HUES64 (cell line): ENCODE results near the gene CUTA.
"Not testable (repeated sequence)": the region's sequence is repeated elsewhere in the genome, so short reads cannot be mapped to it uniquely, and the experiment has no call there.

Source experiments
- H3K27ac ChIP-seq: 2 replicates; pipeline ENCODE4 v1.7.0; 2013; ENCODE audit warnings: low read depth, low read length, inconsistent platforms
- H3K27me3 ChIP-seq: 2 replicates; pipeline ENCODE4 v1.6.1; 2013; ENCODE audit warnings: mild to moderate bottlenecking, low read length; ENCODE audit not compliant: insufficient read depth
- H3K36me3 ChIP-seq: 2 replicates; pipeline ENCODE4 v1.6.1; 2013; ENCODE audit warnings: mild to moderate bottlenecking, low read length; ENCODE audit not compliant: insufficient read depth
- H3K4me1 ChIP-seq: 2 replicates; pipeline ENCODE4 v1.6.1; 2013; ENCODE audit warnings: mild to moderate bottlenecking, low read length, moderate library complexity; ENCODE audit not compliant: insufficient read depth
- H3K4me3 ChIP-seq: 2 replicates; pipeline ENCODE4 v1.5.1; 2013; ENCODE audit warnings: mild to moderate bottlenecking, low read length, moderate library complexity
- H3K9ac ChIP-seq: 2 replicates; pipeline ENCODE4 v1.6.1; 2013; ENCODE audit warnings: mild to moderate bottlenecking, low read depth, low read length
- H3K9me3 ChIP-seq: 2 replicates; pipeline ENCODE4 v1.6.1; 2013; ENCODE audit warnings: low read depth, low read length; ENCODE audit not compliant: insufficient read depth
- WGBS: fragments of 150-250, 120-280 bp; methylation state at CpG from one replicate; pipeline ENCODE4 v1.1.7; 2013; ENCODE audit warnings: missing lambda C conversion rate; 5-methylcytosine and 5-hydroxymethylcytosine counted together

CUTA gene

GRCh38 chr6:33373960-33374910, 43.7 kb downstream of the CUTA start:
- Histone ChIP-seq H3K27ac (no peak overlapping the region), H3K36me3 (no peaks in the 10 kb centered on the region), H3K4me1 (peaks cover 10% of the 10 kb centered on the region), H3K27me3 (no peaks in the 10 kb centered on the region), H3K9me3 (no peaks in the 10 kb centered on the region), H3K4me3 (no peak overlapping the region), H3K9ac (no peak overlapping the region)
- WGBS: 91% methylated on average over 8 of the region's 8 CpGs

DNA sequence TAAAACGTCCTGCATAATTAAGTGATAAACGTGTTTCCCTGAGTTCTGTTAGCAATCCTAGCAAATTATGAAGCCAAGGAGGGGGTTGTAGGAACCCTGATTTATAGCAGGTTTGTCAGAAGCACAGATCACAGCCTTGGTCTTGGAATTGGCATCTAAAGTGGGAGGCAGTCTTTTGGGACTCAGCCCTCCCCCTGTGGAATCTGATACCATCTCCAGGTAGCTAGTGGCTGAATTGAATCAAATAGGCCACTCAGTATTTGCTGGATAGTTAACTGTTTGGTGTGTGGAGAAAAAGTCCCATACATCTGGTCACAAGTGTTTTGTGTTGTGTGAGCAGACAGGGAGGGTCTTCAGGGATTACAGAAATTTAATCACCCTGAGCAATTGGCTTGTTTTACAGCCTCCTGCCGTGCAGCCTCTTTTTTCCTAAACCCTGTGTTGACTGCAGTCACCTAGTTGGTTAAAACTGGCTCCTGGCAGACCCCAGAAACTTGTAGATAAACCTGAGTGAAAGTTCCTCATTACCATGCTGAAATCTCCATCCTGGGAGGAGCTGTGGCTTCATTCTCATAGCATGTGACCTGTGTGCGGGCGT, 45.3 kb downstream of the CUTA start:
- Histone ChIP-seq H3K9ac (no peak overlapping the region), H3K4me3 (no peak overlapping the region)

GRCh38 chr6:33371901-33372300, 46.0 kb downstream of the CUTA start:
- H3K9ac ChIP-seq, H3K9me3 ChIP-seq, H3K27ac ChIP-seq, H3K27me3 ChIP-seq, H3K36me3 ChIP-seq, H3K4me3 ChIP-seq: not testable (repeated sequence)
- whole genome bisulfite sequencing: 95% methylated on average over 8 of the region's 8 CpGs
- H3K4me1 ChIP-seq: peaks cover 10% of the 10 kb centered on the region

More for the DNA sequence above, 45.3 kb downstream of the CUTA start:
- no peaks in the 10 kb centered on the region for H3K27me3 ChIP-seq
- no peak overlapping the region for H3K27ac ChIP-seq
- H3K4me1 ChIP-seq: peaks cover 10% of the 10 kb centered on the region
- 73% methylated on average over 5 of the region's 5 CpGs for WGBS
- no peaks in the 10 kb centered on the region for H3K36me3 ChIP-seq
- H3K9me3 ChIP-seq: no peaks in the 10 kb centered on the region

DNA sequence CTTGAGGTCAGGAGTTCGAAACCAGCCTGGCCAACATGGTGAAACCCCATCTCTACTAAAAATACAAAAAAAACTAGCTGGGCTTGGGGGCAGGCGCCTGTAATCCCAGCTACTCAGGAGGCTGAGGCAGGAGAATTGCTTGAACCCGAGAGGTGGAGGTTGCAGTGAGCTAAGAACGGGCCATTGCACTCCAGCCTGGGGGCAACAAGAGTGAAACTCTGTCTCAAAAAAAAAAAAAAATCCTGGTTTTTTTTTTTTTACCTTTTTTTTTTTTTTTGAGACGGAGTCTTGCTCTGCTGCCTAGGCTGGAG, 50.2 kb downstream of the CUTA start:
- H3K36me3 ChIP-seq, H3K4me3 ChIP-seq, H3K27ac ChIP-seq, H3K9ac ChIP-seq, H3K9me3 ChIP-seq, H3K27me3 ChIP-seq: not testable (repeated sequence)
- 85% methylated on average over 5 of the region's 5 CpGs for WGBS
- peaks cover 18% of the 10 kb centered on the region for H3K4me1 ChIP-seq

- peaks cover 13% of the 10 kb centered on the region for H3K4me1 ChIP-seq
- no peak overlapping the region for H3K9ac ChIP-seq
- no peaks in the 10 kb centered on the region for H3K36me3 ChIP-seq
- H3K27ac ChIP-seq: no peak overlapping the region
- no peak overlapping the region for H3K4me3 ChIP-seq
- H3K9me3 ChIP-seq: no peaks in the 10 kb centered on the region
- H3K27me3 ChIP-seq: no peaks in the 10 kb centered on the region
- WGBS: 90% methylated on average over 7 of the region's 8 CpGs
Measured at GRCh38 chr6:33367009-33367714, 50.7 kb downstream of the CUTA start.
